A549 (cell line): ENCODE results near the gene DDB1. TPM values are rescaled to one million over a fixed set of nuclear protein-coding genes. Genes with fewer than 3 reads are reported as not detected.

Source experiments
- ATAC-seq, 2 experiments: fragments of 200-7000 bp in 1 of 2; fragments of >200 bp in 1 of 2; cut with Nextera tagmentation in 1 of 2; cut with Tn5 transposase in 1 of 2; 3 replicates each; pipeline versions ENCODE4 v1.8.0 to v1.9.1; 2018 to 2020; ENCODE audit warnings: mild to moderate bottlenecking in 1 of 2, moderate library complexity in 1 of 2
- CTCF ChIA-PET: fragments of 300-600 bp; sonication (Branson Sonifier 250); formaldehyde crosslinking; extraction: SDS; loops from one replicate; lab custom pipeline; 2021; ENCODE audit warnings: antibody characterized with exemption, inconsistent platforms; lab: Yijun Ruan, JAX
- POLR2A ChIA-PET: fragments of 350-600 bp; formaldehyde crosslinking; extraction: SDS; loops from one replicate; lab custom pipeline; 2021; ENCODE audit warnings: antibody characterized with exemption, inconsistent platforms; lab: Yijun Ruan, JAX
- DNase-seq, 2 experiments: peaks; one replicate each; pipeline versions ENCODE4 v3.0.0 to v3.0.0-alpha.2; 2011 to 2016; ENCODE audit warnings: low read depth in 1 of 2, low spot score in 1 of 2
- FAIRE-seq: peaks from 2 replicates; lab custom pipeline; 2011; peaks lifted over from hg19 to GRCh38; lab: Jason Lieb, UNC
- H3K27ac ChIP-seq, 2 experiments: fragments of >200 bp; sonication (Bioruptor Twin); formaldehyde crosslinking; 3 replicates each; pipeline ENCODE4 v1.5.1; 2016 to 2017
- H3K4me1 ChIP-seq: fragments of >200 bp; sonication (Bioruptor Twin); formaldehyde crosslinking; 3 replicates; pipeline ENCODE4 v1.6.1; 2016
- H3K4me2 ChIP-seq: fragments of >200 bp; sonication (Bioruptor Twin); formaldehyde crosslinking; 3 replicates; pipeline ENCODE4 v1.6.1; 2016
- H3K4me3 ChIP-seq: fragments of >200 bp; sonication (Bioruptor Twin); formaldehyde crosslinking; 3 replicates; pipeline ENCODE4 v1.5.1; 2016
- H3K9me3 ChIP-seq: fragments of >200 bp; sonication (Bioruptor Twin); formaldehyde crosslinking; 3 replicates; pipeline ENCODE4 v1.6.1; 2016
- BHLHE40 ChIP-seq: IDR thresholded peaks from 2 replicates; pipeline ENCODE4 v1.6.1; 2012; ENCODE audit warnings: low read depth, low read length, inconsistent platforms
- CBX2 ChIP-seq: fragments of 200-600 bp; sonication (generic); IDR thresholded peaks from 2 replicates; pipeline ENCODE4 v1.6.1; 2016; ENCODE audit warnings: low read depth, mild to moderate bottlenecking, borderline replicate concordance
- EHMT2 ChIP-seq: fragments of 200-600 bp; sonication (generic); IDR thresholded peaks from 2 replicates; pipeline ENCODE4 v1.6.1; 2016; ENCODE audit warnings: antibody characterized with exemption, low read depth, mild to moderate bottlenecking, moderate library complexity
- JUNB ChIP-seq: fragments of >200 bp; sonication (Bioruptor Twin); formaldehyde crosslinking; IDR thresholded peaks from 2 replicates; pipeline ENCODE4 v1.6.1; 2016
- KDM5A ChIP-seq: fragments of 200-600 bp; sonication (generic); IDR thresholded peaks from 2 replicates; pipeline ENCODE4 v1.6.1; 2016; ENCODE audit warnings: antibody characterized with exemption, mild to moderate bottlenecking
- MAFK ChIP-seq: fragments of 450-650 bp; IDR thresholded peaks from 2 replicates; pipeline ENCODE4 v1.6.1; 2014; ENCODE audit not compliant: partially characterized antibody
- NR3C1 ChIP-seq: fragments of >200 bp; sonication (Bioruptor Twin); formaldehyde crosslinking; IDR thresholded peaks from 3 replicates; pipeline ENCODE4 v1.6.1; 2017
- POLR2A ChIP-seq: IDR thresholded peaks from 2 replicates; pipeline ENCODE4 v1.6.1; 2012; ENCODE audit warnings: mild to moderate bottlenecking, low read length
- RARB ChIP-seq: fragments of 250-450 bp; sonication (Bioruptor Pico); IDR thresholded peaks from 2 replicates; pipeline ENCODE4 v1.8.0; 2021; ENCODE audit warnings: mild to moderate bottlenecking, moderate library complexity
- RCOR1 ChIP-seq: fragments of 150-350 bp; IDR thresholded peaks from 2 replicates; pipeline ENCODE4 v1.6.1; 2014; ENCODE audit warnings: antibody characterized with exemption, low read length, low read depth
- RFX5 ChIP-seq: fragments of 450-650 bp; IDR thresholded peaks from 2 replicates; pipeline ENCODE4 v1.7.1; 2014; ENCODE audit warnings: antibody characterized with exemption, mild to moderate bottlenecking, moderate library complexity
- SREBF2 ChIP-seq: fragments of 450-650 bp; IDR thresholded peaks from 2 replicates; pipeline ENCODE4 v1.6.1; 2014; ENCODE audit warnings: mild to moderate bottlenecking, moderate library complexity
- TFCP2L1 ChIP-seq: fragments of 250-450 bp; sonication (Bioruptor Pico); IDR thresholded peaks from 2 replicates; pipeline ENCODE4 v1.5.0; 2021; ENCODE audit warnings: mild to moderate bottlenecking
- ZSCAN20 ChIP-seq: fragments of 250-450 bp; sonication (Bioruptor Pico); IDR thresholded peaks from 2 replicates; pipeline ENCODE4 v1.8.0; 2022; ENCODE audit warnings: mild to moderate bottlenecking, moderate library complexity
- WGBS: methylation state at CpG from one replicate; pipeline ENCODE4 v1.1.6; 2017; ENCODE audit errors: missing lambda C conversion rate; 5-methylcytosine and 5-hydroxymethylcytosine counted together
- polyA plus RNA-seq, 4 experiments: library from polyadenylated mRNA; depleted of rRNA in 3 of 4; stranded (reverse); fragments of >200 nt; fragmentation: RNase III in 1 of 4; extraction: RNeasy Plus Mini Kit Qiagen cat#74134 plus additional on column Dnase treatment in 1 of 4; gene quantifications; 2 replicates in 3 of 4; 3 replicates in 1 of 4; pipeline ENCODE4 v1.2.3, GENCODE V29; 2011 to 2017
- TF ChIP-seq, protein P1 (sequence below): fragments of 450-650 bp; IDR thresholded peaks from 2 replicates; pipeline ENCODE4 v1.6.1; 2014; ENCODE audit warnings: antibody characterized with exemption
- TF ChIP-seq, protein P2 (sequence below): fragments of >200 bp; sonication (Bioruptor Twin); formaldehyde crosslinking; IDR thresholded peaks from 3 replicates; pipeline ENCODE4 v1.6.1; 2016
- TF ChIP-seq, protein P3 (sequence below): fragments of >200 bp; sonication (Bioruptor Twin); formaldehyde crosslinking; IDR thresholded peaks from 2 replicates; pipeline ENCODE4 v1.6.1; 2016
- TF ChIP-seq, protein P4 (sequence below): fragments of 250-450 bp; sonication (Bioruptor Pico); IDR thresholded peaks from 2 replicates; pipeline ENCODE4 v1.5.0; 2021; ENCODE audit warnings: mild to moderate bottlenecking, moderate library complexity, borderline replicate concordance
- TF ChIP-seq, protein P5 (sequence below): fragments of 150-350 bp; IDR thresholded peaks from 2 replicates; pipeline ENCODE4 v1.6.1; 2014; ENCODE audit warnings: low read depth, mild to moderate bottlenecking, low read length
- TF ChIP-seq, protein P6 (sequence below): fragments of 250-450 bp; sonication (Bioruptor Pico); IDR thresholded peaks from 2 replicates; pipeline ENCODE4 v1.5.0; 2020; ENCODE audit warnings: low read depth, mild to moderate bottlenecking, moderate library complexity
- TF ChIP-seq, protein P7 (sequence below): IDR thresholded peaks from 2 replicates; pipeline ENCODE4 v1.6.1; 2012
- TF ChIP-seq, protein P8 (sequence below): fragments of 200-600 bp; sonication (generic); IDR thresholded peaks from 2 replicates; pipeline ENCODE4 v1.6.1; 2016; ENCODE audit warnings: antibody characterized with exemption, mild to moderate bottlenecking, moderate library complexity

DDB1 gene
- polyA plus RNA-seq, 2 of the 4 experiments (the other 2 are of a cell fraction) = 149 to 222 TPM

DNA sequence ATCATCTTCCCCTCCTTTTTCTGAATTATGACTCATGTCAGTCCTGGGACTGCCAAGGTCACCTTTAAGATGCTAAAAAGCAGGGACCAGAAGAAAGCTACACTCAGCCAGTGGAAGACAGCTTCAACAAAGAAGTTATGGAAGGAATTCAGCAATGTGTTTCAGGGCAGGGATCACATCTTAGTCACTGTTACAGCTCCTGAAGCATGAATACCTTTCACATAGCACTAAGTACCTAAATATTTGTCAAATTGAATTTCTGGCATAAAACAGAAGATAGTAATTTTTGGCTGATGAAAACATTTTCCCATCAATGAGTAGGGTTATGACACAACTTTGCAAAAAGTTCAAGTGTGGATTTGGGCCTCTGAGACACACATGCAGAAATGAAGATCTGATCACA is 5.2 kb downstream of the DDB1 start (continued):
- TF ChIP-seq, protein P1, sequence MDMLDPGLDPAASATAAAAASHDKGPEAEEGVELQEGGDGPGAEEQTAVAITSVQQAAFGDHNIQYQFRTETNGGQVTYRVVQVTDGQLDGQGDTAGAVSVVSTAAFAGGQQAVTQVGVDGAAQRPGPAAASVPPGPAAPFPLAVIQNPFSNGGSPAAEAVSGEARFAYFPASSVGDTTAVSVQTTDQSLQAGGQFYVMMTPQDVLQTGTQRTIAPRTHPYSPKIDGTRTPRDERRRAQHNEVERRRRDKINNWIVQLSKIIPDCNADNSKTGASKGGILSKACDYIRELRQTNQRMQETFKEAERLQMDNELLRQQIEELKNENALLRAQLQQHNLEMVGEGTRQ = no peak

DNA sequence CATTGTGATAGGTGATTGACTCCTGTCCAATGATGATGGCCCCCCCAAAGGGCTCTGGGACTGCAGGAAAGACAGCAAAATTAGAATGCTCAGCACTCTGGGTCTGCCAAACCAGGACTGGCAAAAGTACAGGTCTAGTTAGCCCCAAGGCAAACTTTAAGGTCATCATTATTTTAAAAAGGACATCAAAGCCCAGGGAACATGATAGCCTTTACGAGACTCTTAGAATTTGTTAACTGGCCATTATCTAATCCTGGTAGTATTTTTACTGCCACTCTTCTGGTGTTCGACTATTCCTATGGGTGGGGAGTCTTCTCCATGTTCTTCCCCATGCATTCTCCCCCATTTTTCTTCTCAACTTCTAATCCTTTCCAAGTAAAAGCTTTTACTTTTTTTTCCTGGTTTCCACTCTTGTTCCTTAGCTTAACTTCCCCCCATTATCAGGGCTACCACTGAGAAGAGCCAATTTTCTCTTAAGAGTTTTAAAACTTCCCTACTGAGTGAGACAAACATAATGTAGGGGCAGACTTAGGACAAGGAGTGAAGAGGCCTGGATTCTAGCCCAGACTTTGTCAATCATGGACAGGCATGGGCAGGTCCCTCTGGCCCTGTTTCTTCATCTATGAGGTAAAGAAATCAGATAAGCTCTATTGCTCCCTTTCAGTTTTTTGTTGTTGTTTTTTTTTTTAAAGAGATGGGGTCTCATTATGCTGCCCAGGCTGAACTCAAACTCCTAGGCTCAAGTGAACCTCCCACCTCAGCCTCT is 7.1 kb downstream of the DDB1 start:
- POLR2A ChIA-PET = no interaction called here
- Histone ChIP-seq H3K9me3 (no peaks in the 10 kb centered on the region), H3K4me2 (no peak overlapping the region), H3K4me3 (no peak overlapping the region), H3K27ac (no peak overlapping the region), H3K4me1 (peaks cover 3% of the 10 kb centered on the region; the same call in 2 of the 3 replicates)
- no peak for DNase-seq
- TF ChIP-seq, protein P2, sequence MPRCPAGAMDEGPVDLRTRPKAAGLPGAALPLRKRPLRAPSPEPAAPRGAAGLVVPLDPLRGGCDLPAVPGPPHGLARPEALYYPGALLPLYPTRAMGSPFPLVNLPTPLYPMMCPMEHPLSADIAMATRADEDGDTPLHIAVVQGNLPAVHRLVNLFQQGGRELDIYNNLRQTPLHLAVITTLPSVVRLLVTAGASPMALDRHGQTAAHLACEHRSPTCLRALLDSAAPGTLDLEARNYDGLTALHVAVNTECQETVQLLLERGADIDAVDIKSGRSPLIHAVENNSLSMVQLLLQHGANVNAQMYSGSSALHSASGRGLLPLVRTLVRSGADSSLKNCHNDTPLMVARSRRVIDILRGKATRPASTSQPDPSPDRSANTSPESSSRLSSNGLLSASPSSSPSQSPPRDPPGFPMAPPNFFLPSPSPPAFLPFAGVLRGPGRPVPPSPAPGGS = no peak
- TF ChIP-seq ZSCAN20 (CRISPR knock-in tag) (no peak), RARB (CRISPR knock-in tag) (no peak), NR3C1 (no peak), TFCP2L1 (CRISPR knock-in tag) (no peak), CBX2 (no peak), JUNB (no peak)
- TF ChIP-seq, protein P3, sequence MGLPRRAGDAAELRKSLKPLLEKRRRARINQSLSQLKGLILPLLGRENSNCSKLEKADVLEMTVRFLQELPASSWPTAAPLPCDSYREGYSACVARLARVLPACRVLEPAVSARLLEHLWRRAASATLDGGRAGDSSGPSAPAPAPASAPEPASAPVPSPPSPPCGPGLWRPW = no peak
- TF ChIP-seq, protein P4, sequence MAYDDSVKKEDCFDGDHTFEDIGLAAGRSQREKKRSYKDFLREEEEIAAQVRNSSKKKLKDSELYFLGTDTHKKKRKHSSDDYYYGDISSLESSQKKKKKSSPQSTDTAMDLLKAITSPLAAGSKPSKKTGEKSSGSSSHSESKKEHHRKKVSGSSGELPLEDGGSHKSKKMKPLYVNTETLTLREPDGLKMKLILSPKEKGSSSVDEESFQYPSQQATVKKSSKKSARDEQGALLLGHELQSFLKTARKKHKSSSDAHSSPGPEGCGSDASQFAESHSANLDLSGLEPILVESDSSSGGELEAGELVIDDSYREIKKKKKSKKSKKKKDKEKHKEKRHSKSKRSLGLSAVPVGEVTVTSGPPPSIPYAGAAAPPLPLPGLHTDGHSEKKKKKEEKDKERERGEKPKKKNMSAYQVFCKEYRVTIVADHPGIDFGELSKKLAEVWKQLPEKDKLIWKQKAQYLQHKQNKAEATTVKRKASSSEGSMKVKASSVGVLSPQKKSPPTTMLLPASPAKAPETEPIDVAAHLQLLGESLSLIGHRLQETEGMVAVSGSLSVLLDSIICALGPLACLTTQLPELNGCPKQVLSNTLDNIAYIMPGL (CRISPR knock-in tag) = no peak
- TF ChIP-seq, protein P5, sequence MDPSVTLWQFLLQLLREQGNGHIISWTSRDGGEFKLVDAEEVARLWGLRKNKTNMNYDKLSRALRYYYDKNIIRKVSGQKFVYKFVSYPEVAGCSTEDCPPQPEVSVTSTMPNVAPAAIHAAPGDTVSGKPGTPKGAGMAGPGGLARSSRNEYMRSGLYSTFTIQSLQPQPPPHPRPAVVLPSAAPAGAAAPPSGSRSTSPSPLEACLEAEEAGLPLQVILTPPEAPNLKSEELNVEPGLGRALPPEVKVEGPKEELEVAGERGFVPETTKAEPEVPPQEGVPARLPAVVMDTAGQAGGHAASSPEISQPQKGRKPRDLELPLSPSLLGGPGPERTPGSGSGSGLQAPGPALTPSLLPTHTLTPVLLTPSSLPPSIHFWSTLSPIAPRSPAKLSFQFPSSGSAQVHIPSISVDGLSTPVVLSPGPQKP = no peak
- TF ChIP-seq, protein P1 = no peak
- TF ChIP-seq, protein P6, sequence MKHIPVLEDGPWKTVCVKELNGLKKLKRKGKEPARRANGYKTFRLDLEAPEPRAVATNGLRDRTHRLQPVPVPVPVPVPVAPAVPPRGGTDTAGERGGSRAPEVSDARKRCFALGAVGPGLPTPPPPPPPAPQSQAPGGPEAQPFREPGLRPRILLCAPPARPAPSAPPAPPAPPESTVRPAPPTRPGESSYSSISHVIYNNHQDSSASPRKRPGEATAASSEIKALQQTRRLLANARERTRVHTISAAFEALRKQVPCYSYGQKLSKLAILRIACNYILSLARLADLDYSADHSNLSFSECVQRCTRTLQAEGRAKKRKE = no peak
- WGBS = 94% methylated on average over 2 of the region's 2 CpGs
- ATAC-seq = no peak
- CTCF ChIA-PET = interaction anchor here (0.9 to 3.7 kb wide), 4 partner anchors 11 to 60 kb away, joined by 3 to 19 read pairs (median 4); partner anchors contain the start of gene VWCE
- no peak for FAIRE-seq

DNA sequence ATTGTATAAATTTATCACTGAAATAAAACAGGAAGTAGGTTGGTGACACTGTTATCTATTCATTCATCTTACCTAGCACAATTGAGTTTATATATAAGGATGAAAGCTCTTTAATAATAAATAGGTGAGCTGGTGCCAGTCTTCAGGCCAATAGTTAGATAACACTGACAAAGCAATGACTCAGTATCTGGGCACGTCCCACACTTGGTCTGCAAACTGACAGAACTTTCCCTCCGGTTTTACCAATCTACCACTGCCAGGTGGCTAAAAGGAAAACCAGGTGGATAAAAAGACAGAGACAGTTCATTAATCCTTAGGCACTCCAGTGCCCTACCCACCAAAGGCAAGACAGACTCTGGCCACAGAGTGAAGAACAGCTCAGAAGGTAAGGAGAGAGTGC is 17.6 kb downstream of the DDB1 start:
- Histone ChIP-seq H3K4me1 (no peaks in the 10 kb centered on the region), H3K9me3 (no peaks in the 10 kb centered on the region), H3K27ac (no peak overlapping the region), H3K4me2 (no peak overlapping the region), H3K4me3 (no peak overlapping the region)
- 95% methylated on average over 2 of the region's 2 CpGs for WGBS
- POLR2A ChIA-PET = no interaction called here
- CTCF ChIA-PET = interaction anchor here (2.5 kb wide), 1 partner anchor 21 kb away, joined by 10 read pairs; no protein-coding TSS in a partner anchor
- no peak for DNase-seq
- FAIRE-seq = no peak
- ATAC-seq = no peak
- TF ChIP-seq EHMT2 = no peak
- no peak for TF ChIP-seq KDM5A
- TF ChIP-seq, protein P7, sequence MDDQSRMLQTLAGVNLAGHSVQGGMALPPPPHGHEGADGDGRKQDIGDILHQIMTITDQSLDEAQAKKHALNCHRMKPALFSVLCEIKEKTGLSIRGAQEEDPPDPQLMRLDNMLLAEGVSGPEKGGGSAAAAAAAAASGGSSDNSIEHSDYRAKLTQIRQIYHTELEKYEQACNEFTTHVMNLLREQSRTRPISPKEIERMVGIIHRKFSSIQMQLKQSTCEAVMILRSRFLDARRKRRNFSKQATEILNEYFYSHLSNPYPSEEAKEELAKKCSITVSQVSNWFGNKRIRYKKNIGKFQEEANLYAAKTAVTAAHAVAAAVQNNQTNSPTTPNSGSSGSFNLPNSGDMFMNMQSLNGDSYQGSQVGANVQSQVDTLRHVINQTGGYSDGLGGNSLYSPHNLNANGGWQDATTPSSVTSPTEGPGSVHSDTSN = no peak
- no peak for TF ChIP-seq RARB (CRISPR knock-in tag)
- no peak for TF ChIP-seq SREBF2
- TF ChIP-seq MAFK = no peak
- no peak for TF ChIP-seq ZSCAN20 (CRISPR knock-in tag)
- TF ChIP-seq BHLHE40 = no peak
- no peak for TF ChIP-seq POLR2A
- no peak for TF ChIP-seq JUNB
- no peak for TF ChIP-seq RCOR1
- no peak for TF ChIP-seq RFX5
- TF ChIP-seq, protein P8, sequence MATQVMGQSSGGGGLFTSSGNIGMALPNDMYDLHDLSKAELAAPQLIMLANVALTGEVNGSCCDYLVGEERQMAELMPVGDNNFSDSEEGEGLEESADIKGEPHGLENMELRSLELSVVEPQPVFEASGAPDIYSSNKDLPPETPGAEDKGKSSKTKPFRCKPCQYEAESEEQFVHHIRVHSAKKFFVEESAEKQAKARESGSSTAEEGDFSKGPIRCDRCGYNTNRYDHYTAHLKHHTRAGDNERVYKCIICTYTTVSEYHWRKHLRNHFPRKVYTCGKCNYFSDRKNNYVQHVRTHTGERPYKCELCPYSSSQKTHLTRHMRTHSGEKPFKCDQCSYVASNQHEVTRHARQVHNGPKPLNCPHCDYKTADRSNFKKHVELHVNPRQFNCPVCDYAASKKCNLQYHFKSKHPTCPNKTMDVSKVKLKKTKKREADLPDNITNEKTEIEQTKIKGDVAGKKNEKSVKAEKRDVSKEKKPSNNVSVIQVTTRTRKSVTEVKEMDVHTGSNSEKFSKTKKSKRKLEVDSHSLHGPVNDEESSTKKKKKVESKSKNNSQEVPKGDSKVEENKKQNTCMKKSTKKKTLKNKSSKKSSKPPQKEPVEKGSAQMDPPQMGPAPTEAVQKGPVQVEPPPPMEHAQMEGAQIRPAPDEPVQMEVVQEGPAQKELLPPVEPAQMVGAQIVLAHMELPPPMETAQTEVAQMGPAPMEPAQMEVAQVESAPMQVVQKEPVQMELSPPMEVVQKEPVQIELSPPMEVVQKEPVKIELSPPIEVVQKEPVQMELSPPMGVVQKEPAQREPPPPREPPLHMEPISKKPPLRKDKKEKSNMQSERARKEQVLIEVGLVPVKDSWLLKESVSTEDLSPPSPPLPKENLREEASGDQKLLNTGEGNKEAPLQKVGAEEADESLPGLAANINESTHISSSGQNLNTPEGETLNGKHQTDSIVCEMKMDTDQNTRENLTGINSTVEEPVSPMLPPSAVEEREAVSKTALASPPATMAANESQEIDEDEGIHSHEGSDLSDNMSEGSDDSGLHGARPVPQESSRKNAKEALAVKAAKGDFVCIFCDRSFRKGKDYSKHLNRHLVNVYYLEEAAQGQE = no peak
